NCI-H128 (cell line): ENCODE measurements around the gene SLC22A12.
"Not testable (repeated sequence)": the region's sequence is repeated elsewhere in the genome, so short reads cannot be mapped to it uniquely, and the experiment has no call there.

Experiments used
- DNase-seq: peaks from one replicate; lab custom pipeline; 2025; ENCODE audit not compliant: unreplicated experiment; lab: John Stamatoyannopoulos, UW

Gene SLC22A12

GRCh38 chr11:64583296-64584262, 7.4 kb upstream of the SLC22A12 start:
- no peak for DNase-seq

- no peak for DNase-seq
Observed at GRCh38 chr11:64585150-64585549, 5.9 kb upstream of the SLC22A12 start.

GRCh38 chr11:64586366-64586765, 4.7 kb upstream of the SLC22A12 start:
- DNase-seq: no peak

DNA sequence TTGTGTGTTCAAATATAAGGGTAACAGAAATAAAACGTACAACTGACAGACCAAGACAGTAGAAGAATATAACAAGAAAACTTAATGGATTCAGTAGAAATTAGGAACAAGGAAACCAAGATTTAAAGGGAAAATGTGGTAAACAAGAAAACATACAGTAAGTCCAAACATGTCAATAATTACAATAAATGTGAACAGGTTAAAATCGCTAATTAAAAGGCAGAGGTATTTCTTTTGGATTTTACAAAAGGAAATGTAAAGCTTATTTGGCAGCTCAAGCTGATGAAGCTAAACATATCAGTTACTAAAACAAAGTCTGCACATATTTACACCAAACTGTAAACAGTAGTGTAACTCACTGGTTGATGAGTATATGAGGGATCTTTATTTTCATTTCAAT, 2.3 kb upstream of the SLC22A12 start:
- no peak for DNase-seq

GRCh38 chr11:64591257-64592233, 525 bp downstream of the SLC22A12 start:
- DNase-seq: no peak

DNA sequence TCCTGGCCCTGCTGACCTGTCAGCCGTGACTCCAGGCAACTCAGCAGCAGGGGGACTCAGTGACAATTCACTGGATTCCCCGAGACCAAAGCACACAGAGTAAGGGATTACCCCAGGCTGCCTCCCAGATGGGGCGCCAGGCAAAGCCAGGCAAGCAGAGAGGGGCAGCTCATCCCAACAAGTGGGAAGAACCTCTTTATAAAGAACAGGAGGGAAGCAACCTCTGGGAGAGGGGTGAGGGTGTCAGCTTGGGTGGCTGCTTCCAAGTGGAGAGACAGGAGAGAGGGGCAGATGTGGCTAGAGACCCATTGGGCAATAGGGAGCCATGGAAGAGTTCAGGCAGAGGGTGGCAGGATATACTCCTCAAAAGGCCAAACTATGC, 1.2 kb downstream of the SLC22A12 start:
- DNase-seq: no peak

DNA sequence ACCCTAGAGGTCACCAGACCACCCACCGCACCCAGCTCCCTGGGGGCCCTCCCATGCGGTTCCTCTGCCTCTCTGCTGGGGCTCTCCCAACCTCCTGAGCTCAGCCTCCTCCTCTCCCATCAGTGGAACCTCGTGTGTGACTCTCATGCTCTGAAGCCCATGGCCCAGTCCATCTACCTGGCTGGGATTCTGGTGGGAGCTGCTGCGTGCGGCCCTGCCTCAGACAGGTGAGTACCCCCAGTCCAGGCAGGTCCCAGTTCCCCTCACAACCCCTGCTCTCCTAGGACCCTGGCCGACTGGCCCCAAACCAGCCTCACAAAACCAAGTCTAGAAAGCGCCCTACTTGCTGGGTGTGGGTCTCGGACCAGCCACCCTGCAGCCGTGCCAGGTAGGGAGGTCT, 1.6 kb downstream of the SLC22A12 start:
- DNase-seq: no peak

DNA sequence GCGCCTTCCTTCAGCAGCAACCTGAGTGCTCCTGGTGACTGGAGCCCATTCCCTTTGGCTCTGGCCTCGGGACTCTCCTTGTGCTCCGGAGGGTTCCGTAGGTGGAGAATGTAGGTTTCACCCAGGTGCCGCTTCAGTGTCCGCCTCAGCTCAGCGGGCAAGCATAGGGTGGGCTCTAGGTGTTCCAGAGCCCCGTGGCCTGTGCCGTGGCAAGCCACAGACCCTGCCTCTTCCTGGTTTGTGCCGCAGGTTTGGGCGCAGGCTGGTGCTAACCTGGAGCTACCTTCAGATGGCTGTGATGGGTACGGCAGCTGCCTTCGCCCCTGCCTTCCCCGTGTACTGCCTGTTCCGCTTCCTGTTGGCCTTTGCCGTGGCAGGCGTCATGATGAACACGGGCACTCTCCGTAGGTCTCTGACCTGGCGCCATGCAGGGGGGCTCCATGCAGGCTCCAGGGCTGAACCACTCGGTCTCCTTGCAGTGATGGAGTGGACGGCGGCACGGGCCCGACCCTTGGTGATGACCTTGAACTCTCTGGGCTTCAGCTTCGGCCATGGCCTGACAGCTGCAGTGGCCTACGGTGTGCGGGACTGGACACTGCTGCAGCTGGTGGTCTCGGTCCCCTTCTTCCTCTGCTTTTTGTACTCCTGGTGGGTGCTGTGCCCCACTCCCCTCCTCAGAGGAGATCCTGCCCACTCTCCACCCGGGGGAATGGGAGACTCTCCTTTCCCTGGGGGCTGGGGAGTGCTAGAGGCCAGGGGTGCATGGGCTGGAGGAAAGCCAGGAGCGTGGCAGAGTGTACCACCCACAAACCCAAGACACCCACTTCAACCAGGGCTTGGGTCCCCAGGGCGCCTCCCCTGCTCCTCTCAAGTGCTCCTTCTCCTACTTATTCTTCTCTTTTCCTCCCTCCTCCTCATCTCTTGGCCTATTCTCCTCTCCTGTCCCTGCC, 2.4 kb downstream of the SLC22A12 start:
- no peak for DNase-seq

DNA sequence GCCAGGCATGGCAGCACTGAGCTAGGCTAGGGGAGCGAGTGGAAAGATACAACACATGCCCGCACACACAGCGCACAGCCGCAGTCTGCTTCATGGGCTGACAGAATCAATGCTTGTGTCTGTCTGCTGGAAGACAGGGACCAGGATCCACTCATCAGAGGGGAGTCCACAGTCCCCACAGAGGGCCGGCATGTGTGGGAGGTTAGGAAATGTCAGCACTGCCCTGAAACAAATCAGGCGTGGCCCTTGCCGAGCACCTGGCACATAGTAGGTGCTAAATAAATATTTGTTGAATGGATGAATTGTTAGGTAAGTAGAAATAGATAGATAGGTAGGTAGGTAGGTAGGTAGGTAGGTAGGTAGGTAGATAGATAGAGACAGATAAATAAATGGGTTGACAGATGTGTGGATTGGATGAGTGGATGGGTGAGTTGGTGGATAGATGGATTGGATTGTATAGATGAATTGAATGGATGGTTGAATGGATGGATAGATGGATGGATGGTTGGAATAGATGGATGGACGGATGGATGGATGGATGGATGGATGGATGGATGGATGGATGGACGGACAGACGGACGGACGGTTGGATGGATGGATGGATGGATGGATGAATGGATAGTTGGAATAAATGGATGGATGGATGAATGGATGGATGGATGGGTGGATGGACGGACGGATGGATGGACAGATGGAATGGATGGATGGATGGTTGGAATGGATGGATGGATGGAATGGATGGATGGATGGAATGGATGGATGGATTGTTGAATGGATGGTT, 3.3 kb downstream of the SLC22A12 start:
- DNase-seq: no peak

GRCh38 chr11:64595922-64596321, 4.9 kb downstream of the SLC22A12 start:
- not testable (repeated sequence) for DNase-seq

DNA sequence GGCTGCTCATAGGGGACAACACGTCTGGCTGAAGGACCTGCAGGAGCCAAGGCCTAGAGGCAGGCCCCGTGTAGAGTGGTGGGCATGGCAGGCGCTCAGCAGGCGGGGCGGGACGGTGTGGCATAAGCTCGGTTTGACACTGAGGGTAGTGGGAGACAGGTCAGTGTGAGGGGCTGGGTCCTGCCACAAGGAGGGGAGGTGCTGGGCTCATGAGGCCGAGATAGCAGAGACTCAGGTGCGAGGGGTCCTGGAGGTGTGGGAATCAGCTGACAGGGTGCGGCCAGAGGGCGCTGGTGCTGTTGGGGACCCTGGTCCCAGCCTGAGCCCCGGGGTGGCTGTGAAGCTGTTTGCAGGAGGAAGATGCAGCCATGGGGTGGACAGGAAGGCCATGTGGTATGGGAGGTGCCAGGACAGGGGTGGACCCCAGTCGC, 6.7 kb downstream of the SLC22A12 start:
- no peak for DNase-seq

GRCh38 chr11:64598106-64598796, 7.2 kb downstream of the SLC22A12 start:
- DNase-seq: no peak

DNA sequence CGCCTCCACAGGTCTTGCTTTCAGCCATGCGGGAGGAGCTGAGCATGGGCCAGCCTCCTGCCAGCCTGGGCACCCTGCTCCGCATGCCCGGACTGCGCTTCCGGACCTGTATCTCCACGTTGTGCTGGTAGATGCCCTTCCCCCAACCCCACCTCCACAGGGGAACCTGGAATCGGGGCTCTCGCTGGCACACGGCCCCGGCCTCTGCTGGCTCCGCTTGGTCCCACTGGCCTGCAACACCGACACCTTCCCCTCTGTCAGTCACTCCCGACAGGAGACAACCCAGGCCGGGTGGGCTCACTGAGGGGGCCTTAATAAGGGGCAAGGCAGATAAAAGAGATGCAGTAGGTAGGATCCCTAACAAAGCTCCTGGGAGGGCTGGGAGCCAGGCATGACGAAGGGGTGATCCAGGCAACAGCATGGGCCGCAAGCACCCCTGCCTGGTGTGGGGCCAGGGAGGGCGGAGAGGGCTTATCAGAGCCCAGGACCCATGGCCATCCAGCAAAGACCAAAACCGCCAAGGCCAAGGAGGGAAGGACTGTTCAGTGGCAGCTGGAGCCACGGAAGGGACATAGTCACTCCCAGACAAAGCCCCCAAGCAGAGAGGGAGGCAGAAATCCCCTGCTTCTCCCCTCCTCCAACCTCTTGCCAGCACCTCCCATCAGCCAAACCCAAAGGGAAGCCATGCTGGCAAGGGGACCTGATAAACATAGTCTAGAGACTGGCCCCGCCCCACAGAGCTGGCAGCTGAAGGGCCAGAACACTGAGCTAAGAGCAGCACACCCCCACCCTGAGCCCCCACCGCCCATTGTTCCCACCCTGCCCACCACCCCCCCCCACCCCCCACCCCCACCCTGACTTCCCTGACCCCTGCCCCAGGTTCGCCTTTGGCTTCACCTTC, 8.0 kb downstream of the SLC22A12 start:
- no peak for DNase-seq

GRCh38 chr11:64599698-64600211, 8.7 kb downstream of the SLC22A12 start:
- DNase-seq: no peak

DNA sequence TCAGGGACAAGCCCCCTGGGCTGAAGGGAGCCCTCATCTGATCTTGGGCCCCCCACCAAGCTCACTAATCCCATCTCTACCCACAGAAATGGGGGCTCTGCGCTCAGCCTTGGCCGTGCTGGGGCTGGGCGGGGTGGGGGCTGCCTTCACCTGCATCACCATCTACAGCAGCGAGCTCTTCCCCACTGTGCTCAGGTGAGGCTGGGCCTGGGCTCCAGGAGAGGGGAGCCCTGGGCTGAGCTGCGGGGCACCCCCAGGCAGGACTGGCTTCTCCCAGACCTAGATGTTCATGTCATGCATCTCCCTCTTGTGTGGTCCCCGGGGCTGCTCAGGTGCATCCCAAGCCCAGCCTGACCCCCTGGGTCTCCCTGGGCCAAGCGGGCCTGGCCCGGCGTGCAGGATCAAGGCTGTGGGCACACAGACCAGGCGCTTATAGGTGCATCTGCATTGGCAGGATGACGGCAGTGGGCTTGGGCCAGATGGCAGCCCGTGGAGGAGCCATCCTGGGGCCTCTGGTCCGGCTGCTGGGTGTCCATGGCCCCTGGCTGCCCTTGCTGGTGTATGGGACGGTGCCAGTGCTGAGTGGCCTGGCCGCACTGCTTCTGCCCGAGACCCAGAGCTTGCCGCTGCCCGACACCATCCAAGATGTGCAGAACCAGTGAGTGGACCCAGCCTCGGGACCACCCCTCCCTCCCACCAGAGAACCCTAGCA, 9.4 kb downstream of the SLC22A12 start:
- DNase-seq: no peak

- no peak for DNase-seq
Observed at GRCh38 chr11:64601605-64602465, 10.8 kb downstream of the SLC22A12 start.
